GM06990 (cell line): ENCODE data around the gene ZNF576.
A peak's percentile ranks its signal among the peaks of the same experiment; 100 is the strongest.

Source experiments
- DNase-seq: peaks from one replicate; pipeline ENCODE4 v3.0.0-alpha.2; 2011; ENCODE audit not compliant: insufficient read length; ENCODE audit errors: extremely low read depth
- H3K27me3 ChIP-seq: replicated peaks from 2 replicates; pipeline ENCODE4 v1.6.0; 2011; ENCODE audit warnings: low read length; ENCODE audit not compliant: control insufficient read depth, insufficient read depth
- H3K36me3 ChIP-seq: 2 replicates; pipeline ENCODE4 v1.5.1; 2011; ENCODE audit warnings: low read length; ENCODE audit not compliant: control insufficient read depth, insufficient read depth
- H3K4me3 ChIP-seq: replicated peaks from 2 replicates; pipeline ENCODE4 v1.5.1; 2011; ENCODE audit warnings: low read depth, mild to moderate bottlenecking, control low read depth, low read length
- TF ChIP-seq, protein P1 (sequence below): IDR thresholded peaks from 2 replicates; pipeline ENCODE4 v1.5.1; 2011; ENCODE audit warnings: low read length, control low read depth, mild to moderate bottlenecking, inconsistent platforms; ENCODE audit not compliant: insufficient read depth, poor library complexity, severe bottlenecking

The ZNF576 gene

GRCh38 chr19:43636121-43636683 is 39.8 kb downstream of the ZNF576 start:
- Histone ChIP-seq H3K4me3 (no peak overlapping the region), H3K36me3 (no peaks in the 10 kb centered on the region), H3K27me3 (peaks cover 8% of the 10 kb centered on the region)
- DNase-seq: no peak
- TF ChIP-seq, protein P1, sequence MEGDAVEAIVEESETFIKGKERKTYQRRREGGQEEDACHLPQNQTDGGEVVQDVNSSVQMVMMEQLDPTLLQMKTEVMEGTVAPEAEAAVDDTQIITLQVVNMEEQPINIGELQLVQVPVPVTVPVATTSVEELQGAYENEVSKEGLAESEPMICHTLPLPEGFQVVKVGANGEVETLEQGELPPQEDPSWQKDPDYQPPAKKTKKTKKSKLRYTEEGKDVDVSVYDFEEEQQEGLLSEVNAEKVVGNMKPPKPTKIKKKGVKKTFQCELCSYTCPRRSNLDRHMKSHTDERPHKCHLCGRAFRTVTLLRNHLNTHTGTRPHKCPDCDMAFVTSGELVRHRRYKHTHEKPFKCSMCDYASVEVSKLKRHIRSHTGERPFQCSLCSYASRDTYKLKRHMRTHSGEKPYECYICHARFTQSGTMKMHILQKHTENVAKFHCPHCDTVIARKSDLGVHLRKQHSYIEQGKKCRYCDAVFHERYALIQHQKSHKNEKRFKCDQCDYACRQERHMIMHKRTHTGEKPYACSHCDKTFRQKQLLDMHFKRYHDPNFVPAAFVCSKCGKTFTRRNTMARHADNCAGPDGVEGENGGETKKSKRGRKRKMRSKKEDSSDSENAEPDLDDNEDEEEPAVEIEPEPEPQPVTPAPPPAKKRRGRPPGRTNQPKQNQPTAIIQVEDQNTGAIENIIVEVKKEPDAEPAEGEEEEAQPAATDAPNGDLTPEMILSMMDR: no peak

DNA sequence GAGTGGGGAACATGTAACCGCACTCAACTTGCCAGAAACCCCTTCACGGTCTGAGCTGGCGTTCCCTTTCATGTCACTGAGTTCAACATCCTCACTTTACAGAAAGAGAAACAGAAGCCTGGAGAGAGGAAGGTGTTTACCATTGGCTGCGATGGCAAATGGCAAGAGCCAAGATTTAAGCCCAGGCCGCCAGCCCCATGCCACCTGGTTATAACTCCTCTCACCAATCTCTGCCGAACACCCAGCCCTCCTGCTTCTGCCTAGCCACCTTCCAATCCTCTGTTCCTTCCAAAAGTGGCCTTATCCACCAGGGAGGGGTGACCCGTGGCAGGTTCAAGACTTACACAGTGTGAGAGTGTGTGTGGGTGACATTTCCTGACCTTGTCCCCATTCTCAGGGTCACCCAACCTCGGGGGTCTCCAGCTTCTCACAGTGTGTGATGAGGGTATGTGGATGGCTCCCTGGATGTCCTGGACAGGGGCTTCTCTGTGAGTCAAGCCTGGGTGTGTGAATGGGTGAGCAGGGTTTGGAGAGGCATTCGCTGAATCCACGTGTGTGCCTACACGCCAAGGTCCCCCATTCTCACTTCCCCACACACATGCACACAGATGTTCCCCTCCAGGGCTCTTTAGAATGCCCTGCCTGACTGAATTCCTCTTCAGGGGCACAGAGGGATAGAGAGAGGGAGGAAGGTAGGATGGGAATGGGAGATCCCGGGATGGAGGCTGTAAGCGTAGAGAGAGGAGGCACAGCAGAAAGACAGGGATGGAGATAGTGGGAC is 42.0 kb downstream of the ZNF576 start:
- Histone ChIP-seq H3K4me3 (no peak overlapping the region), H3K27me3 (peaks cover 8% of the 10 kb centered on the region)

GRCh38 chr19:43638995-43639518 is 42.7 kb downstream of the ZNF576 start:
- Histone ChIP-seq H3K27me3 (peaks cover 8% of the 10 kb centered on the region), H3K36me3 (no peaks in the 10 kb centered on the region), H3K4me3 (no peak overlapping the region)
- DNase-seq: no peak
- TF ChIP-seq, protein P1: no peak

More for the DNA sequence above, 42.0 kb downstream of the ZNF576 start:
- TF ChIP-seq, protein P1: no peak
- no peaks in the 10 kb centered on the region for H3K36me3 ChIP-seq
- DNase-seq: no peak

- Histone ChIP-seq H3K4me3 (peak within 1 kb of the TSS; percentile 50), H3K36me3 (no peaks in the 10 kb centered on the region), H3K27me3 (peaks cover 8% of the 10 kb centered on the region)
- DNase-seq: no peak
- TF ChIP-seq, protein P1: no peak
Observed at GRCh38 chr19:43639519-43640423, 43.4 kb downstream of the ZNF576 start, which contains the start of gene CADM4. CADM4 (minus strand) TSS chr19:43639850; CDS start chr19:43639790, 60 bp downstream.

- TF ChIP-seq, protein P1: no peak
- H3K27me3 ChIP-seq: peaks cover 8% of the 10 kb centered on the region
- no peak overlapping the region for H3K4me3 ChIP-seq
- no peak for DNase-seq
- no peaks in the 10 kb centered on the region for H3K36me3 ChIP-seq
Observed at GRCh38 chr19:43640424-43640757, 44.0 kb downstream of the ZNF576 start.
